ENCODE results near the gene SLC22A16. TPM values are rescaled to one million over a fixed set of nuclear protein-coding genes. Genes with fewer than 3 reads are reported as not detected.

Gene SLC22A16
- total RNA-seq, 2 donors from 2014 or later, result not detected

DNA sequence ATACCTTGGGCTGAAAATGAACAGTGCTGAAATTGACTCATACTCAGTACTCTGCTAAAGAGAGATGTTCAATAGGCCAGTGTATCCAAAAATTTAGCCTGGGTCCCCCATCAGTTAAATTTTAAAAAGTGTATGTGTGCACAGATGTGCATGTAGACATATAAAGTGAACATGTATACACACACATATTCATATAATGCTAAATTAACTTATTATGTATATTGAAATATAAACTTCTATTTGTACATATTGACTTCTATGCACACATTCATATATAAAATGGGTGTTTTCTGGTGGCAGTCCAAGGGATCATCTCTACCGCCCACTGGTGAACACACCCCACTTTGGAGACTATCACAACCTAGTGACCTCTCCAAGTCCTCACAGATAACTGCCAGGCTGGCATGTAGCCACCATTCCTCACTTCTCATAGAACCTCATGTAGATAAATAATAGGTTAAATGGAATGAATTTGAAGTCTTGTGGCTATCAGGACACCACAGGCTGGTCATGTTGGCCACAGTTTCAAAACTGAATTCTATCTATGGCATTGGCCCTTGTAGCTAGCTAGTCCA is 8.8 kb downstream of the SLC22A16 start:
- H3K27ac ChIP-seq, result no peak overlapping the region
- ATAC-seq (no peak), DNase-seq (no peak)
- WGBS, 2 donors, result 89 to 93% methylated on average over 1 of the region's 1 CpG
- H3K4me1 ChIP-seq, result no peaks in the 10 kb centered on the region
- H3K9me3 ChIP-seq, result no peaks in the 10 kb centered on the region
- H3K4me3 ChIP-seq, result no peak overlapping the region
- no peak for TF ChIP-seq POLR2A (IDR thresholded peaks at IDR 0.05)
- TF ChIP-seq, protein P1, sequence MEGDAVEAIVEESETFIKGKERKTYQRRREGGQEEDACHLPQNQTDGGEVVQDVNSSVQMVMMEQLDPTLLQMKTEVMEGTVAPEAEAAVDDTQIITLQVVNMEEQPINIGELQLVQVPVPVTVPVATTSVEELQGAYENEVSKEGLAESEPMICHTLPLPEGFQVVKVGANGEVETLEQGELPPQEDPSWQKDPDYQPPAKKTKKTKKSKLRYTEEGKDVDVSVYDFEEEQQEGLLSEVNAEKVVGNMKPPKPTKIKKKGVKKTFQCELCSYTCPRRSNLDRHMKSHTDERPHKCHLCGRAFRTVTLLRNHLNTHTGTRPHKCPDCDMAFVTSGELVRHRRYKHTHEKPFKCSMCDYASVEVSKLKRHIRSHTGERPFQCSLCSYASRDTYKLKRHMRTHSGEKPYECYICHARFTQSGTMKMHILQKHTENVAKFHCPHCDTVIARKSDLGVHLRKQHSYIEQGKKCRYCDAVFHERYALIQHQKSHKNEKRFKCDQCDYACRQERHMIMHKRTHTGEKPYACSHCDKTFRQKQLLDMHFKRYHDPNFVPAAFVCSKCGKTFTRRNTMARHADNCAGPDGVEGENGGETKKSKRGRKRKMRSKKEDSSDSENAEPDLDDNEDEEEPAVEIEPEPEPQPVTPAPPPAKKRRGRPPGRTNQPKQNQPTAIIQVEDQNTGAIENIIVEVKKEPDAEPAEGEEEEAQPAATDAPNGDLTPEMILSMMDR (IDR thresholded peaks at IDR 0.05), result no peak
- no peaks in the 10 kb centered on the region for H3K36me3 ChIP-seq (replicated peaks in 1 of 2; ENCODE audit: insufficient read depth in 1 of 2, low read depth in 2 of 2)
- H3K27me3 ChIP-seq, result no peaks in the 10 kb centered on the region
- intact Hi-C loops (cut with DNase I), result no loop called here

GRCh38 chr6:110462884-110463481 is 13.4 kb downstream of the SLC22A16 start:
- ATAC-seq (no peak), DNase-seq (no peak)
- intact Hi-C loops (cut with DNase I), result no loop called here
- H3K9me3 ChIP-seq, result peaks cover 0 to 3% (median 0%) of the 10 kb centered on the region in 3 donors
- H3K4me3 ChIP-seq, result no peak overlapping the region
- TF ChIP-seq, protein P1 (IDR thresholded peaks at IDR 0.05), result no peak
- TF ChIP-seq POLR2A (IDR thresholded peaks at IDR 0.05), result no peak
- no peak overlapping the region for H3K27ac ChIP-seq
- 54 to 68% methylated on average over 2 of the region's 2 CpGs for WGBS, 2 donors
- no peaks in the 10 kb centered on the region for H3K27me3 ChIP-seq
- H3K4me1 ChIP-seq, result no peaks in the 10 kb centered on the region
- no peaks in the 10 kb centered on the region for H3K36me3 ChIP-seq (replicated peaks in 1 of 2; ENCODE audit: insufficient read depth in 1 of 2, low read depth in 2 of 2)

GRCh38 chr6:110461376-110461775 is 15.0 kb downstream of the SLC22A16 start:
- DNase-seq (no peak), ATAC-seq (no peak)
- TF ChIP-seq POLR2A (IDR thresholded peaks at IDR 0.05), result no peak
- TF ChIP-seq, protein P1 (IDR thresholded peaks at IDR 0.05), result no peak
- no peak overlapping the region for H3K27ac ChIP-seq
- no peaks in the 10 kb centered on the region for H3K4me1 ChIP-seq
- intact Hi-C loops (cut with DNase I), result no loop called here
- H3K36me3 ChIP-seq (replicated peaks in 1 of 2; ENCODE audit: insufficient read depth in 1 of 2, low read depth in 2 of 2), result no peaks in the 10 kb centered on the region
- H3K9me3 ChIP-seq, result peaks cover 0 to 3% (median 0%) of the 10 kb centered on the region in 3 donors
- no peaks in the 10 kb centered on the region for H3K27me3 ChIP-seq
- WGBS, 2 donors, result 92 to 100% methylated on average over 1 of the region's 1 CpG
- H3K4me3 ChIP-seq, result no peak overlapping the region

DNA sequence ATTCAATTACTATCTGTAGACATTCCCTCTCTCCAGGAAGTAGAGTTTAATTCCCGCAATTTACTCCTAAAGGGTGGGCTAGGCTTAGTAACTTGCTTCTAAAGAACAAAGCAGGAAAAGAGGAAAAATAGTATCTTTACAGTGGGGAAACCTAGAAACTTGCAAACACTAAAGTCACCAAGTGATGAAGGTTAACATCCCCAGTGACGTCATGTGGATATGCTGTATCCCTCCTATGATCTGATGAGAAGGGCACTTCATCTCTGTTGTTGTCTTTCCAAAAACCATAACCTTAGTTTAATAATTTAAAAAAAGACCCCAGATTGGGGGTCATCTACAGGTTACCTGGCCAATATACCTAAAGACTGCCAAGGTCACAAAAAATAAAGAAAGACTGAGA is 17.3 kb downstream of the SLC22A16 start:
- no peak for ATAC-seq
- Histone ChIP-seq H3K27me3 (no peaks in the 10 kb centered on the region), H3K36me3 (replicated peaks in 1 of 2; ENCODE audit: insufficient read depth in 1 of 2, low read depth in 2 of 2) (no peaks in the 10 kb centered on the region), H3K4me3 (no peak overlapping the region), H3K27ac (no peak overlapping the region), H3K4me1 (no peaks in the 10 kb centered on the region), H3K9me3 (peaks cover 0 to 3% (median 0%) of the 10 kb centered on the region in 3 donors)
- DNase-seq, result no peak
- WGBS, 2 donors, result 85 to 89% methylated on average over 2 of the region's 2 CpGs
- TF ChIP-seq POLR2A (IDR thresholded peaks at IDR 0.05), result no peak
- TF ChIP-seq, protein P1 (IDR thresholded peaks at IDR 0.05), result no peak
- intact Hi-C loops (cut with DNase I), result no loop called here

DNA sequence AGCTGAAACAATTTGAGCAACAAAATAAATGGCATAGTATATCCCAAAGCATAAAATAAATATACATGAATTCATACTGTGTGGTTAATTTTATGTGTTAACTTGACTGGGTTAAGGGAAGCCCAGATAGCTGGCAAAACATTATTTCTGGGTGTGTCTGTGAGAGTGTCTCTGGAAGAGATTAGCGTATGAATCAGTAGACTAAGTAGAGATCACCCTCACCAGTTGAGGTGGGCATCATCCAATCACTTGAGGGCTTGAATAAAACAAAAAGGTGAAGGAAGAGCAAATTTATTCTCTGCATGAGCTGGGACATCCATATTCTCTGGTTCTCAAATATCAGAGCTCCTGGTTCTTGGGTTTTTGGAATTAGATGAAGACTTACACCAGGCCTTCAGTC is 17.9 kb downstream of the SLC22A16 start:
- no peak for TF ChIP-seq POLR2A (IDR thresholded peaks at IDR 0.05)
- TF ChIP-seq, protein P1 (IDR thresholded peaks at IDR 0.05), result no peak
- H3K4me1 ChIP-seq, result no peaks in the 10 kb centered on the region
- intact Hi-C loops (cut with DNase I), result no loop called here
- no peaks in the 10 kb centered on the region for H3K36me3 ChIP-seq (replicated peaks in 1 of 2; ENCODE audit: insufficient read depth in 1 of 2, low read depth in 2 of 2)
- ATAC-seq (no peak), DNase-seq (no peak)
- H3K4me3 ChIP-seq, result no peak overlapping the region
- H3K9me3 ChIP-seq, result peaks cover 0 to 3% (median 0%) of the 10 kb centered on the region in 3 donors
- 97 to 100% methylated on average over 1 of the region's 1 CpG for WGBS, 2 donors
- no peaks in the 10 kb centered on the region for H3K27me3 ChIP-seq
- H3K27ac ChIP-seq, result no peak overlapping the region
